ENCODE data around the gene AHI1. TPM values are rescaled to one million over a fixed set of nuclear protein-coding genes. Genes with fewer than 3 reads are reported as not detected.

Gene AHI1
- total RNA-seq, 1 donor from 2014 or later = 45.5 TPM

DNA sequence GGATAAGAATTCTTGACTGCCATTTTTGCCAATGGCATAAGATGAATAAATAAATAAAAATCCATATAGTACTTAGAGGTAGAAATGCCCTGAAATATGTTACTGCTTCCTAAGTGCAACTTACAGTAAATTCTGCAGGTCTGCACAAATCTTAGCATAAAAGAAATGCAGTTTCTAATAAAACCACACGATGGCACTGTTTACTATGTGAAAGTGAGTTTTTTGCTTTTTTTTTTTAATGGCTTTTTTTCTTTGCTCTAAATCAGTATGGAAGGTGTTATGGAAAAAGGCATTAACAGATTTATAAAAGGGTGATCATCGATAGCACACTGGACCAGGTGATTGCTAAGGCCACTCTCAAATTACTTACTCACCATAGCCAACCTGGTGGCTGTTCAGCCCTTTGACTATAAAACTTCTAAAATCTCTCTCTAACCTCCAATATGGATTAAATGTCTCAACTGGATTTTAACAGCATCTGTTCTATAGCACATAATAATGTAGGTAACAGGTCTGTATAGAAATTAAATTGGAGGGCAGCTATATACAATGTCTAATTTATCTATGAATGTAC lies 45.8 kb downstream of the AHI1 start:
- peak; percentile 1 for DNase-seq

DNA sequence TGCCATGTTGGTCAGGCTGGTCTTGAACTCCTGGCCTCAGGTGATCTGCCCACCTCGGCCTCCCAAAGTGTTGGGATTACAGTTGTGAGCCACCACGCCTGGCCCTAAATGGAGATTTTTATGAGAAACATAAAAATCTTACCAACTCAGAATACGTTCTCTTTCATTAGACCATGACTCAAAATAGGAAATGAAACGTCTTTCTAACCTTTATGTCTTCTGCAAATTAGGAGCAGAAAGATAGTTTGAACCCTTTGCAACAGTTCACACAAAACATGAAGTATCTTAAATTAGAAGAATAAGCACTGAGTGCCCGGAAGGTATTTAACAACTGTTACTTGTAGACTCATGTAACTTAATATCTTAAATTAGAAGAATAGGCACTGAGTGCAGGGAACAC lies 48.3 kb downstream of the AHI1 start:
- DNase-seq = no peak

DNA sequence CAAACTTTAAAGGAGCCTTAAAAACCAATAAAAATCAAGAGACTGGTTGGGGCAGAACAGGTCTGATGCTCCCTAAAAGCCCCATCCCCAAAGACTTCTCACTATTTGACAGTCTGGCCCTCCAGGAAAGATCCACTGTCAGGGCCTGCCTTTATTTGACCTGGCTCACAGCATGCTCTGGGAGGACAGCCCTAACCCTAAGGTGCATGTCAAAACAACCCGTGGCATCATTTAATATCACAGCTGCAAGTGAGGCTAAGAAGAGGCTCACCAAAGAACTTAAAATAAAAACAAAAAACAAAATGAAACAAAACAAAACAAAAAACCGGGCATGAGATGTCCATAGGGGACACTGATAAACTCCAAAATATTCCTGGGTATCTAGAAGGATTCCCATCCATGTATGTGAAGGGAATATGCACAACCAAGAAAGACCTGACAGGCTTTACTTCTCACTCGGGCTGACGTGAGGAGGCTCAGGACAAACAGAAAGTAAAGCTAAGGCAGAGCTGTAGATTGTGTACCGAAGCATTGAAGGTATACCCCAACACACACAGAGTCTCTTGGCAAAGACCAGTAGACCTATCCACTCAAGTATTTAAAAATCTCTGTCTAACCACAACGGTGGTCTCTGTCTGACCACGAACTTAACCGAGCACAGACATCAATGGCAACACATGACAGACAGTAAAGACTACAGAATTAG lies 57.3 kb downstream of the AHI1 start:
- no peak for DNase-seq

DNA sequence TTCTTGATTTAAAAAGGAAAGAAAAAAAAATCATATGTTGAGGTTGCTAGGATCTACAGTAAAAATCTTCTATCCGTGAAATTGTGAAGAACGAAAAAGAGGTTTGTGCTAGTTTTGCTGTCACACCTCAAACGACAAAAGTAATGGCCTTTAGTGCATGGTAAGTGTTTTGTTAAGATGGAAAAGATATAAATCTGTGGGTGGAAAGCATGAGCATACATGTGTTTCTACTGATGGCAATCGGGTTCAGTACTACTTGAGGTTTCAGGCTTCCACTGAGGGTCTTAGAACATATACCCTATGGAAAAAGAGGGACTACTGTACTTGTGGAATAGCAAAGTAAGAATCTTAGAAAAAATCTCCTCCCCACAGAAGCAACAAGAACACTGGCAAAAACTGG lies 58.0 kb downstream of the AHI1 start:
- no peak for DNase-seq

DNA sequence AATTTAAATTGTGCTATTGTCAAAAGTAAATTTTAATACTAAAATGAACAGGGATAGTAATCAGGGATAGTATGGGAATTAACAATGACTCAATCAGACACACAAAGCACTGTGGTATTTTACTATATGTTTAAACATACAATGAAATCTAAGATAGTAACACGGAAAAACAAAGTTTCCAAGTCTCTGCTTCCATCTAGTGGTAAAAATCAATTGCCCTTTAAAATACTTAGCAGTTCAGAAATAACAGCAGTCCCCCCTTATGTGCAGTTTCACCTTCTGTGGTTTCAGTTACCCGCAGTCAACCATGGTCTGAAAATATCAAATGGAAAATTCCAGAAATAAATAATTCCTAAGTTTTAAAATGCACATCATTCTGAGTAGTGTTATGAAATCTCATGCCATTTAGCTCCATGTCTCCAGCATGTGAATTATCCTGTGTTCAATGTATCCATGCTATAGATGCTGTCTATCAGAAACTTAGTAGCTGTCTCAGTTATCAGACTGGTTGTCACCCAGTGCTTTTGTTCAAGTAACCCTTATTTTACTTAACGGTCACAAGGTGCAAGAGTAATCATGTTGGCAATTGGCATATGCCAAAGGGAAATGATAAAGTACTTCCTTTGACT lies 58.5 kb downstream of the AHI1 start:
- no peak for DNase-seq

DNA sequence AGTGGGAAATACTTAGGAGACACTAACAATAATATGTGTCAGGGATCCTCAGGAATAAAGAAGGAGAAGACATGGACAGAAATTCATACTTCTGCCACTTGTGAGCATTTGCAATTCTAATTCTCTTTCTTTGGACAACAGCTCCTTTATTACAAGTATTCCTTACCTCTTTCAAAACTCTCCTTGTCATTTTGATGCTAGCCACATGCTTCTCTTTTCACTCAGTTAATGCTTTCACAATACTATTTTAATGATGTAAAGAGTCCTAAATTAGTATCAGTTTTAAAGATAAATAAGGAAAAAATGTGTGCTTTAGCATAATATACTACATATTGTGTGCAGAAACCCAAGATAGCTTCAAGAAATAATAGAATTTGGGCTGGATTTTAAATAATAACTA lies 62.5 kb downstream of the AHI1 start:
- DNase-seq = no peak

DNA sequence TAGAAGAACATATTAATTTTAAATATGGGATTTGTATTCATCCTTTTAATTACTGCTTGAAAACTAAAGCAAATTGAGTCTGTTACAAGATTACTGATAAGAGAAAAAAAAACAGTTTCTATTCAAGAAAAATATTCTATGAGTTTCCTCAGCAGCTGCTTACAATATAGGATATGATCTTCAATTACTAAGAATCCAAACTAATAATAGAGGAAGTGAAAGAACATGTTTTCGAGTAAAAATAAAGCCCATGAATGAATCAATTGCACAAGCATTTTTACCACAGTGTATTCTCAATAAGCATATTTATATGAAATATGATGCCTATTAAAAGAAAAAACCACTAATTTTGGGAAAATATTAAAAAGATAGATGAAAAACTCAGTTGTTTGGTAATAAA lies 63.4 kb downstream of the AHI1 start:
- DNase-seq = no peak

DNA sequence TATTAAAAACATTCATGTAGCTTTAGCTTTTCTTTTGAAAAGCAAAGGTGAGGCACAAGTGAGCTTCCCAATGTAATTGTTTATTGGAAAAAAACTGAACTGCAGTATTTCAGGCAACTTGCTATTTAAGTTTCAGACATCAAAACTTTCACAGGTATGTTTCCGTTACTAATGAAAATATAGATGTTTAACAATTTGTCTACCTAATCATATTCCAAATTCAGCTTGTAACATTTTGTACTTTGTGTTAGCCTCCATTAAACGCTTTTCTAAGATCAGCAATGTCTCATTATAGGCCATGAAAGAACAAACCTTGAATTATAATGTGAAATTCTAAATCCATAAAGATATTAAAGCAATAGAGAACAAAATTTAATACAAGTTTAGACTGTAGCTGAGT lies 69.5 kb downstream of the AHI1 start:
- no peak for DNase-seq

DNA sequence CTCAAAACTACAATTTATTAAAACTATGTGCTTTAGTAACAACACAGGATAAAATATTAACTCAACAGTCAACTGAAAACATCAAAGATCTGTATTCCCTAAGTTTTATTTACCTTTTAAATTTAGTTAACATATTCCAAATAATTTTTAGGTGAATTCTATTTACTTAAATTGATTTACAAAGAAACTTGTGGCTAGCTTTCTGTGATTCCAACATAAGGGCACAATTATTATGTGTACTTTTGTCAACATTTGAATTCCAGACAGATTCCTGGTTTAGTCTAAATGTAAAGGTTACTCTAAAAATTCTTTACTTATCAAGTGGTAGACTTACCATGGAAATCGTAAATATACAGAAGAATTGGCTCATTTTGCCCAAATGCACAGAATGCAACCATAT lies 70.7 kb downstream of the AHI1 start:
- no peak for DNase-seq

DNA sequence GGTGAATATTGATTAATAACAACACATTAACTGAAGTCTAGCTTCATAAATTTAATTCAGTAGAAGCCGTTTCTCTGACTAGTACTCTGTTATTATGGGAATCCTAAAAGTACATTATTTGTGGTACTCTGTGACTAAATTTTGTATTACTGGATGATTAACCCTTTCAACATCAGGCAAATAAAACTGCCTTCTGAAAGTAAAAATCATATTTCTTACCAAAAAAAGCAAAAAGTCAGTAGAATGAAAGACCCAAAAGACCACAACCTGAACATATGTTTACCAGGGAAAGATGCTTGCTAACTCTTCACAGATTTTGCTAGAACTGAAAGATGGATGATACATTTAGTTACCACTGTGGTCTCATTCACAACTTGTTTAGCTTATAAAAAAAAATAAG lies 73.2 kb downstream of the AHI1 start:
- no peak for DNase-seq

DNA sequence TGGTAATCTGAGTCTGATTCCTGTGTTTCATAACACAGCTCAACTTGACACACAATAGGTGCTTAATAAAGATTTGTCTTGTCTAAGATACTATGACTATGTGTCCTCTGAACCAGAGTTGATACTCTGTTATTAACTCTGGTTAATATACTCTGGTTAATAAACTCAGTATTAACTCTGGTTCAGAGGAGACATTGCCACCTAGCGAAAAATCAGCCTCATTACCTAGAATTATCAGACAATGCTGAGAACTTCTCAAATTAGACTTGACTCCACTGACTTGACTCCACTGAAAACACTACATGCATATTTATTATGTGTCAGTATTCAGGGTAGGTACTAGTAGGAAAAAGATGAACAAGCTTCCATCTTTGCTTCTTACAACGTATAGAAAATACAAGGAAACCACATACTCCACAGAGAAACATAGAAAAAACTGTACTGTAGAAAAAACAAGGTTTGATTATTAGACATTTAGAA lies 73.9 kb downstream of the AHI1 start:
- DNase-seq = peak; percentile 4

DNA sequence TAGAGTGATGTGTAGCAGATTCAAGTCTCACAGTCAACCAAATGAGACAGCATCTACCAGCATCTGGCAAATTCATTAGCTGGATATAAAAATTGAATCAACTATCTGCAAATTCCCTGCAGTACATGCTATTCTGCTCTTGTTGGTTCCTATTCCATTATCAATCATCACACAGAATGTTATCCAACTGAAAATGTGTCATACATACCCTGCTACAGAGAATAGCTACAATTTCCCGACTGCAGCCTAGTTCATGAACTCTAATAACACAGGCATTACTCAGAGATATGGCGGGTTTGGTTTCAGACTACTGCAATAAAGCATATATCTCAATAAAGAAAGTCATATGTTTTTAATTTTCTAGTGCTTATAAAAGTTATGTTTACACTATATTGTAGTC lies 78.4 kb downstream of the AHI1 start:
- DNase-seq = no peak

DNA sequence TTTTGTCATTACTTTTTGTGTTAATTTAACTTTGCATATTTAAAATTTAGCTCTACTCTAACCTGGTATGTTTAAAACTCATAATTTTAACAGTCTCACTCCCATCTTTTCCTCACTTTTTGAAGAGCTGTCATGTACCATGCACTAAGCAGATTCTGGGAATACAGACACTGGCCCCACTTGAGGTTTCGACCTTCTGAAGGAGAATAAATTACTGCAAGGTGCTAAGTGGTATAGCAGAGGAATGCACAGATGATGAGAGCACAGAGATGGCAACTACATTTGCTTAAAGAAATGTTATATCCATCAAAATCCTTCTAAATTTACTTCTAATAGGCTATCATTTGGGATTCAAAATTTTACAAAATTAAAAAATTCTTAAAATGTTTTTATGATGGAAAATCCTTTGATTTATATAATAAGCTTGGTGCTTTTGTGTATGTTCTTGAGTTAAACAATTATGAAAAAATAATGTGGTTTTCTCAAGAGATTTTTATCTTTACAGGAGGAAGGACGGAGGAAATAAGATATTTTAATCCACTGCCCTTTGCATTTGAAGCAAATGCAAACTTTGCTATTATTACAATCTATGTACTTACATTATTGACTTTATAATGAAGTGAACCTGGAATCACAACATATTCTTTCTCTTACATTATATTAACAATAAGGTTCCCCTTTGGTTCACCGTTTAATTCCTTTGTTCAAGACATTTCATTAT lies 79.3 kb downstream of the AHI1 start:
- no peak for DNase-seq

DNA sequence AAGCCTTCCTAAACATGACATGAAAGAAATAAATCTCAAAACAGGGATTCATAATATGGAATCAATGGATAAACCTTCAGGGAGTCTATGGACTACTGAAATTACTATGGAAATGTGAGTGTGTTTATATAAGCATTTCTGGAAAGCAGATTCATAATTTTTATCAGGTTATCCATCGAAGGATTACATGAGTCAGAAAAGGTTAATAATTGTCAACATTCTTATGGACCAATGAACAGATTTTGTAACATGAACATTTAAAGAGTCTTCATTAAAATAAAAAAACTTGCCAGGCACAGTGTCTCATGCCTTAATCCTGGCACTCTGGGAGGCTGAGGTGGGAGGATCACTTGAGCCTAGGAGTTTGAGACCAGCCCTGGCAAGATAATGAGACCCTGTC lies 84.8 kb downstream of the AHI1 start:
- DNase-seq = no peak

DNA sequence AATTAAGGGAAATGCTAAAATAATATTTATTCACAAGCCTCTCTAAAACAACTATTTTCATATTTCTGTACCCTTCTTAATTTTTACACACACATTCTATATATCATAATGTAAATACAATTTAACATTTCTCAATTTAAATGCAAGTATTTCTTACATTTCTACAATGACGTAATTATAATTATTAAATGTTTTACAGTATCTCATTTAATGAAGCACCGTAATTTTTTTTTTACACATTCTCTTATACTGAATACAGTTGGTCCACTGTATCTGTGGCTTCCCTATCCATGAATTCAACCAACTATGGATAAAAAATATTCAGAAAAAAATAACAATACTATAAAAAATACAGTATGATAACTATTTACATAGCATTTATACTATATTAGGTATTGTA lies 85.7 kb downstream of the AHI1 start:
- DNase-seq = no peak

DNA sequence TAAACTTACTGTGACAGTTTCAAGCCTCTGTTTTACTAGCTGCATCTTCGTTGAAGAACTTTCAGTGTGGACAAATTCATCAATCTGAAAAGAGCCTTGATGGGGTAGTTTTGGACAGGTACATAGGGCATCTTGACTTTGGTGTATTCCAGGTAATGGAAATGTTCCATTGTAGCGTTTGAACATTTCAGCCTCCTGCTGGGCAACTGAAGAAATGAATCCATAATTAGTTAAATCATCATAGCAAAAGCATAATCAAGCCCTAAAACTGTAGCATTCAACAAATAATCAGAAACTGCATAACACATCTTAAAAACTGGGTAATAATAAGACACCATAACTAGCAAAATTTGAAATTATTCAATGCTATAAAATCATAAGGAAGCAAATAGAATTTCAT lies 86.2 kb downstream of the AHI1 start:
- DNase-seq = no peak

DNA sequence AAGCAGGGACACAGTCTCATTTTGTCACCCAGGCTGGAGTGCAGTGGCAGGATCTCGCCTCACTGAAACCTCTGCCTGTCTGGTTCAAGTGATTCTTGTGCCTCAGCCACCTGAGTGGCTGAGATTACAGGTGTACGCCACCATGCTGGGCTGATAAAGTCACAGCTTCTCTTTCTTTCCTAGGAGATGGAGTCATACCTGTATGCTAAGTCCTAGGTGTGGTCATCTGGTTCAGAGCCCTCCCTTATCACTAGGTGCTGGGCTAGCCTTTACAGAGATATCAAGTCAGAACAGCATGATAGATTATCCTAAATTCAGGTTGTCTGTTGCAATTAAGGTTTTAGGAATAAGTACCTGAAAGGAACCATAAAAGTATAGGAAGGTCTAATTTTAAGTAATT lies 86.7 kb downstream of the AHI1 start:
- DNase-seq = no peak

DNA sequence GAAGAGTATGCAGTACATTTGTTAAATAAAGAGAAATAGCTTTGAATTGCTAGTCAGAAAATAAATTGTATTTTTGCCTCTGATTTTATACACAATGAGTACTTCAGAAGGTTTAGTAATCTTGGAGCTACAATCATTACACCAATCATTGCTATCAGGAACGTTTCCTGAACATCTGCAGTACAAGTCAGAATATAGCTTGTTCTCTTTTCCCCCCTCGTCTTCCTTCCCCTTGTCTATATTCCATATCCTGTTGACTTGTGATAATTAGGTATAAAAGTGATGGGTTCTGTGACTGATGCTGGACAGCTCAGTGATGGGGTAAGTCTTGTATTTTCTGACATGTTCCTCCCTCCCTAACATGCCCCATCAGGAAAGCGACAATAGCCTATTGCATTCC lies 94.0 kb downstream of the AHI1 start:
- no peak for DNase-seq

DNA sequence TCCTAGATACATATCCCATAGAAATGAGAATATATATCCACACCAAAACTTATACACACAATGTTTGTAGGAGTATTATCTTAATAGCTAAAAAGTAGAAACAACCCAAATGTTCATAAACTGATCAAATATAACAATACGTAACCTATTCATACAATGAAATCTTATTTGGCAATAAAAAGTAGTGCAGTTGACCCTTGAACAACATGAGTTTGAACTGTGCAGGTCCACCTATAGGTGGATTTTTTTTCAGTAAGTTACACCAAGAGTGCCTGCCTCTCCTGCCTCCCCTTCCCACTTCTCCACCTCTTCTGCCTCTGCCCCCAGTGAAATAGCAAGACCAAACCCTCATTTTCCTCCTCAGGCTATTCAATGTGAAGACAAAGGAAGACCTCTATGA lies 95.2 kb downstream of the AHI1 start:
- no peak for DNase-seq

DNA sequence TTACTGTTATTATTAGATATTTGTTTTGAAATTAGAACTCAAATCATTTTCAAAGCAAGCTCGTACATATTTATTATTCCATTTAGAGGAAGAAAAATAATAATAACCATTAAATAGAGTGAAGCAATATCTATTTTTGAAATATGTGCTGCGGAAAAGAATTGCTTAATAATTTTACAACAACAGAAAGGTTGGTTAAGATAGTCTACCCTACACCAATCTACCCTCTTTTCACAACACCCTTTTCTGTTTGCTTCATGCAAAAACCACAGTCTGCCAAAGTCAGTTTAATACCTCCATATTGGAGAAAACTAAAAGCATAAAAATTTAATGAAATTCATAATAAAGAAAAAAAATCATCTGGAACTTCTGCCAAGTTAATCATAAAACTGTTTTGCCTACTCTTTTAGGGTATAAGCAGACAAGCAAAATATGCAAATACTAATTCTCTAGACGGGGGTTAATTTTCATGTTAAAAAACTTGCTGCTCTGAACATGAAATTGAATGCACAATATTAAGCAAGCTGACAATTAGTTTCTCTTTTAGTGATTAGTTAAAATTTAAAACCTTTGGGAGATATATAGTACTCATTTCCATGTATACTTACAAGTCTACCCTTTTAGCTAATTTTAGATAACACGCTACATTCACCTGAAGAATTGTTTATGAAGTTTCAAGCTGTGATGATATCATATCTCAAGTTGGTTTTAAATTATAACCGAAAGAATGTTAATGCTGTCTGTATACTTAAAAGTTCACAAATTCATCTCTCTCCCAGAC lies 100.2 kb downstream of the AHI1 start:
- DNase-seq = no peak

DNA sequence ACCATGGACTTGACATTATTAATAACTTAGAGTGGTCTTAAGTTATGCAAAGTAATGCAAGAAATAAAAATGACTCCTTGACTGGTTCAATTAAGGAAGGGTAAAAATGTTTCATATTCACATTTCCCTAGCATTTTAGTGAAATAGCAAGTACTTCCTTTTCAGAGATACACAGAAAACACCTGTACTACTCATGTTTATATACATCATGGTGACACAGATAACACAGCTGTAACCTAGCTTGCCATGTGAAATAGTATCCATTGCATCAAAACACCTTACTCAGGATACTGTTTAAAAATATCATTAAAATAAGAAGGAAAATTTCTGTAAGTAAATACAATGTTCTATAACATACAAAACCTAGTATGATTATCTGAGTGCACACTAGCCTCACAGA lies 102.4 kb downstream of the AHI1 start:
- no peak for DNase-seq

DNA sequence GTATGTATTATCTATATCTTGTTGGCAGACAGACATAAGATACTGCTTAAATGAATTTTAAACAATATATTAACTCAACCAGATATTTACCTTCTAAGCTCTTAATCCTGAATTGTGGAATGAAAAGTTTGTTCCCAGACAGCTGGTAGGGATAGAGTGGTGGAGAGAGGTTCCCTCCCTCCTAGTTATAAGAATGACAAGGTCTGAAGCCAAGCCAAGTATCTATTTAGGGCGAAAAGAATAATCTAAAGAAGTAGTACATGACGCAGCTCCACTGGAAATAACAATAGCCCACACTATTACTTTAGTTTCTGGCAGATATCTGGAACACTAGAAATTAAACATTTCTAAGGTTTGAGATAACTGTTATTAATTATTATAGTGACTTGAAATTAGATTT lies 104.3 kb downstream of the AHI1 start:
- DNase-seq = no peak

DNA sequence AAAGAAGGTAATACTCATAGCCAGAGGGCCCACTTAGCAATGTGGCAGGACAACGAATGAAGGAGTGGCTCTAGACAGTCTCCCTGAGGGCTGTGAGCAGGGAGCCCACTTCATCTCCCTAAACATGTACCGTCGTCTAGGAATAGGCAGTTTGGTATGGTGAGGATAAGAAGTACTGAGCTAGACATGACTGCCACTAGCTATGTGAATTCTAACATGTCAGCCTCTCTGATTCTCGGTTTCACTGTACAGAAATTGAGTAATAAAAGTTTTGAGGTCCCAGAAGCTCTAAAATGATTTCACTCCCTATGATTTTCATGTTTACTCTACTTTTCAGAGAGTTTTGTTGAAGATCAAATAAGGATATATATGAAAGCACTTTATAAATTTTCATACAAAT lies 107.1 kb downstream of the AHI1 start:
- DNase-seq = no peak

Measured in skin of body (tissue), 2 donors.